Stomach (tissue), 4 donors: Measurements from ENCODE around the gene UGT1A1.

ENCODE experiments used
- EP300 ChIP-seq: sonication (generic); formaldehyde crosslinking; IDR thresholded peaks from one replicate; pipeline ENCODE4 v1.6.1; 2017; ENCODE audit warnings: antibody characterized with exemption
- POLR2A ChIP-seq, 4 donors: fragments of 450-650 bp; IDR thresholded peaks; one replicate each; pipeline ENCODE4 v1.6.1; 2016; ENCODE audit warnings: antibody characterized with exemption in 4 of 4, control low read depth in 2 of 4, mild to moderate bottlenecking in 1 of 4, moderate library complexity in 1 of 4
- POLR2AphosphoS5 ChIP-seq, 3 donors: sonication (generic); formaldehyde crosslinking; IDR thresholded peaks; one replicate each; pipeline ENCODE4 v1.6.1; 2016; ENCODE audit warnings: antibody characterized with exemption in 3 of 3
- TF ChIP-seq, protein P1 (sequence below), 7 experiments: fragments of 450-650 bp in 4 of 7; fragments of 200-600 bp in 3 of 7; sonication (generic) in 3 of 7; IDR thresholded peaks; one replicate each; pipeline ENCODE4 v1.5.1; 2016 to 2019; ENCODE audit warnings: antibody characterized with exemption in 7 of 7, control low read depth in 2 of 7, mild to moderate bottlenecking in 1 of 7

DNA sequence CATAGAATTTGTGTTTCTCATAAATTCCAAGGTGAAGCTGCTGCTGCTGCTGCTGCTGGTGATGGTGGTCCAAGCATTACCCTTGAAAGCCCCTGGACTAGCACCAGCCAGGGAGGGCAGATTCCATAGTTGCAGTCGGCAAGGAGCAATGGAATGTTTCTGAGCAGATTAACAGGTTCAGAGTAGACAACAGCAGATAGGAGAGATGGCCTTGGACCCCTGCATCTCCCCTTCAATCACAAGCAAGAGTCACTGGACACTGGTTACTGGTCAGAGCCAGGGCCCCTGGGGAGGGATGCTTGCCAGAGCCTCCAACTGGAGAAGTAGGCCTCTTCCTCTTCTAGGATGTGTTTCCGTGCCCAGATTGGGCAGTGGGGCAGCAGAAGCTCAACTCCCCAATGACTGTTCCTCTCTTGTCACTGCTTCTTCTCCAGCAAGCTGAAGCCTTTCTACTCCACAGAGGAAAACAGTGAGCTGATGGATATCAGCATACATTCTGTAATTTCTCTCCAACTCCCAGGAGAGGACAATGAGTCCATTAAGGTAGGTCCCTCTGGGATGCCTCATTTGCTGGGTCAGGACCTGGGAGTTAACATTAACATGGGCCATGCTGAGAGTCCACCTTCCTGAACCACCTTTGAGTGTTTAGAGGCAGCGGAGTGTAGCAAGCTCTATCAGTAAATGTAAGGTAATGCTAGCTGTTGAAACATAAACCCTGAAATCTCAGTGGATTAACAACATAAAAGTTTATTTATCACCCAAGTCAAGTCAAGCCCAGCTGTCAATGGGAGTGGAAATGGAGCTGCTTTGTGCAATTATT is 53.4 kb downstream of the UGT1A1 start:
- TF ChIP-seq, protein P1, sequence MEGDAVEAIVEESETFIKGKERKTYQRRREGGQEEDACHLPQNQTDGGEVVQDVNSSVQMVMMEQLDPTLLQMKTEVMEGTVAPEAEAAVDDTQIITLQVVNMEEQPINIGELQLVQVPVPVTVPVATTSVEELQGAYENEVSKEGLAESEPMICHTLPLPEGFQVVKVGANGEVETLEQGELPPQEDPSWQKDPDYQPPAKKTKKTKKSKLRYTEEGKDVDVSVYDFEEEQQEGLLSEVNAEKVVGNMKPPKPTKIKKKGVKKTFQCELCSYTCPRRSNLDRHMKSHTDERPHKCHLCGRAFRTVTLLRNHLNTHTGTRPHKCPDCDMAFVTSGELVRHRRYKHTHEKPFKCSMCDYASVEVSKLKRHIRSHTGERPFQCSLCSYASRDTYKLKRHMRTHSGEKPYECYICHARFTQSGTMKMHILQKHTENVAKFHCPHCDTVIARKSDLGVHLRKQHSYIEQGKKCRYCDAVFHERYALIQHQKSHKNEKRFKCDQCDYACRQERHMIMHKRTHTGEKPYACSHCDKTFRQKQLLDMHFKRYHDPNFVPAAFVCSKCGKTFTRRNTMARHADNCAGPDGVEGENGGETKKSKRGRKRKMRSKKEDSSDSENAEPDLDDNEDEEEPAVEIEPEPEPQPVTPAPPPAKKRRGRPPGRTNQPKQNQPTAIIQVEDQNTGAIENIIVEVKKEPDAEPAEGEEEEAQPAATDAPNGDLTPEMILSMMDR (IDR thresholded peaks at IDR 0.05): no peak
- TF ChIP-seq POLR2AphosphoS5 (IDR thresholded peaks at IDR 0.05): no peak
- TF ChIP-seq POLR2A (IDR thresholded peaks at IDR 0.05): no peak
- no peak for TF ChIP-seq EP300
